IgD-negative memory B cell (primary cell): ENCODE data around the gene CCNY. TPM values are rescaled to one million over a fixed set of nuclear protein-coding genes. Genes with fewer than 3 reads are reported as not detected.
A peak's percentile ranks its signal among the peaks of the same experiment; 100 is the strongest.

Source experiments
- H3K27ac Mint-ChIP-seq, 3 donors: one replicate each; pipeline ENCODE4 v1.8.0; 2020 to 2022; ENCODE audit warnings: mild to moderate bottlenecking in 3 of 3, mixed read lengths in 3 of 3, moderate library complexity in 1 of 3
- H3K27me3 Mint-ChIP-seq: one replicate; pipeline ENCODE4 v1.8.0; 2021; ENCODE audit warnings: mixed read lengths
- H3K36me3 Mint-ChIP-seq: one replicate; pipeline ENCODE4 v1.8.0; 2020; ENCODE audit warnings: mild to moderate bottlenecking, mixed read lengths
- H3K4me1 Mint-ChIP-seq, 3 donors: one replicate each; pipeline ENCODE4 v1.8.0; 2020 to 2022; ENCODE audit warnings: mixed read lengths in 3 of 3, mild to moderate bottlenecking in 1 of 3
- H3K4me3 Mint-ChIP-seq, 4 donors: one replicate each; pipeline ENCODE4 v1.8.0; 2020 to 2022; ENCODE audit warnings: mild to moderate bottlenecking in 4 of 4, mixed read lengths in 4 of 4, moderate library complexity in 3 of 4
- H3K9me3 Mint-ChIP-seq, 3 donors: one replicate each; pipeline ENCODE4 v1.8.0; 2020 to 2021; ENCODE audit warnings: mixed read lengths in 3 of 3, mild to moderate bottlenecking in 1 of 3
- polyA plus RNA-seq: library from polyadenylated mRNA; unstranded; fragments of 300-500 nt; fragmentation: Illumina TruSeq; gene quantifications from one replicate; pipeline ENCODE4 v1.2.3, GENCODE V29; 2021

CCNY gene
- polyA plus RNA-seq, 1 donor from 2014 or later, result 8.3 TPM

DNA sequence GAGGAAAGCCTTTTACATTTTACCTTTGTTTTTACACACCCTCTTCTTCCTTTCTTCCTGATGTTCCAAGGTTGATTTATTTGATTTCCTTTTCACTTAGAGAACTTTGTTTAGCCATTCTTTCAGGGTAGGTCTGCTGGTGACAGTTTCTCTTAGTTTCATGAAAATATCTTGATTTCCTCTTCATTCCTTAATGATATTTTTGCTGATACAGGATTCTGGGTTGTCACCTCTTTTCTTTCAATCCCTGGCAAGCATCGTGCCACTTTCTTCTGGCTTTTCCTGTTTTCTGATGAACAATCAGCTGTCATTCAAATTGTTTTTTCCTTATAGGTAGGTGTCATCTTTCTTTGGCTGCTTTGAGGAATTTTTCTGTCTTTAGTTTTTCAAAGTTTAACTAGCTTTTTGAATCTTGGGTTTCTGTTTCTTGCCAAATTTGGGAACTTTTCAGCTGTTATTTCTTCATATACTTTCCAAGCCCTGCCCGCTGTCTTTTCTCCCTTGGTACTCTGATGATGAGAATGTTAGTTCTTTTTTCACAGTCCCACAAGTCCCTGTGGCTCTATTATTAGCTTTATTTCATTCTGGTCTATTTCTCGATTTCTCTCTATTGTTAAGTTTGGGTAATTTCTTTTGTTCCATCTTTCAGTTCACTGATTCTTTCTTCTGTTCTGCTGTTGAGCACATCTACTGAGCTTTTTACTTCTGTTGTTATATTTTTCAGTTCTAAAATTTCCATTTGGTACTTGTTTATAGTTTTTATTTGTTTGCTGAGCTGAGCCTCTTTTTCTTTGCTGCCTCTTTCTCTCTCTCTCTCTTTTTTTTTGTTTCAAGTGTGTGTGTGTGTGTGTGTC is 102.6 kb downstream of the CCNY start:
- Mint-ChIP-seq H3K4me3 (no peak overlapping the region), H3K27me3 (no peaks in the 10 kb centered on the region), H3K27ac (peak overlapping the region in 1 of 3 donors; percentile 50), H3K4me1 (peaks cover 7 to 16% (median 10%) of the 10 kb centered on the region in 3 donors), H3K9me3 (peaks cover 10 to 51% (median 18%) of the 10 kb centered on the region in 3 donors), H3K36me3 (peaks cover 17% of the 10 kb centered on the region)

DNA sequence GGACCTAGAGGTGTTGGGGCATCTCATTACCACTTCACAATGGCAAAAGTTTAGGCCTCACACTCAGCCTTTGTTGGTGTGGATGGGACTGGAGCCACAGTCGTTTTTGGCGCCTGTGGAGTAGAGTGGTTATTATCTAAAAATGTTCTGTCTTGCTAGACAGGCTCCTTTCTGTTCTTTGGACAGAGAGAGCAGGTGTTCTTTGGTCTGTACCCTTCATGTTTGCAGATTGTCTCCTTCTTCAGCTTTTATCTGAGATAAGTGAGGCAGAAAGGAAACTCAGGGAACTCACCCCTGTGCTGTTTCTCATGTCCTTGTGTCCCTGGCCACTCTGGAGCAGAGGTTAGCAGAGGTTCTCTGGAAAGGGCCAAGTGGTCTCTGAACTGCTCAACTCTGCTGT is 103.7 kb downstream of the CCNY start:
- H3K27ac Mint-ChIP-seq, result no peak overlapping the region
- peaks cover 21% of the 10 kb centered on the region for H3K36me3 Mint-ChIP-seq
- peaks cover 7 to 17% (median 12%) of the 10 kb centered on the region in 3 donors for H3K4me1 Mint-ChIP-seq

DNA sequence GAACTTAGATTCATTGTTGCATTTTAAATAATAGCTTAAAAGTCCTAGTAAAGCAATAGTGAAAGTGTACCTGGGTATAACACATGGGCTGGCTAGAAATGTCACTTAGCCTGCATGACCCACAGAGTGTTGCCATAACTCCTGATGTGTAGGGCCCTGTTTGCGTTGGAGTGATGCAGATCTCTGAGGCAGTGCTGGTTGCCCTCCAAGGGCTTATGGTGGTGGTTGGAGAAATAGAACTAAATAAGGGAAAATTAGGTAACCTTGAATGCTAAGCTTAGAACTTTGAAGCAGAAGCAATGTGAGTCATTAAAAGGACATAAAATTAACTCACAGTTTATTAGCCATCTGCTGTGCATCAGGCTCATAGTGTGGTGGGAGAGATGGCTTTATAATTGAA is 105.7 kb downstream of the CCNY start:
- peak overlapping the region in 1 of 4 donors; percentile 18 for H3K4me3 Mint-ChIP-seq
- no peaks in the 10 kb centered on the region for H3K27me3 Mint-ChIP-seq
- peaks cover 16% of the 10 kb centered on the region for H3K36me3 Mint-ChIP-seq
- peak overlapping the region in 1 of 3 donors; percentile 20 for H3K27ac Mint-ChIP-seq
- H3K4me1 Mint-ChIP-seq, result peaks cover 16 to 25% (median 17%) of the 10 kb centered on the region in 3 donors
- H3K9me3 Mint-ChIP-seq, result peaks cover 15 to 46% (median 22%) of the 10 kb centered on the region in 3 donors

More for the DNA sequence above, 103.7 kb downstream of the CCNY start:
- Mint-ChIP-seq H3K4me3 (no peak overlapping the region), H3K9me3 (peaks cover 14 to 57% (median 22%) of the 10 kb centered on the region in 3 donors), H3K27me3 (no peaks in the 10 kb centered on the region)

DNA sequence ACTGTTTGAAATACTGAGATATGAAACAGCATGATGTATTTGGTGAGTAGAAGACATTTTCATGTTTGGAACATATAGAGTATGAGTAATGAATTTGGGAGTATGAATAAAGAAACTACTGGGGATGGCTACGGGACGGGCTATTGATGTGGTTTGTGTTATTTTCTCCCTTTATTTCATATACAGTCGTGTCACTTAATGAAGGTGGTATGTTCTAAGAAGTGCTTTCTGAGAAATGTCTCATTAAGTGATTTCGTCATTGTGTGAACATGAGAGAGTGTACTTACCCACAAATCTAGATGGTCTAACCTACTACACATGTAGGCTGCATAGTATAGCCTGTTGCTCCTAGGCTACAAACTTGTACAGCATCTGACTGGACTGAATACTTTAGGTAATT is 106.3 kb downstream of the CCNY start:
- peaks cover 17 to 25% (median 18%) of the 10 kb centered on the region in 3 donors for H3K4me1 Mint-ChIP-seq
- no peaks in the 10 kb centered on the region for H3K27me3 Mint-ChIP-seq
- H3K4me3 Mint-ChIP-seq, result peak overlapping the region in 2 of 4 donors; percentile 11 to 18

DNA sequence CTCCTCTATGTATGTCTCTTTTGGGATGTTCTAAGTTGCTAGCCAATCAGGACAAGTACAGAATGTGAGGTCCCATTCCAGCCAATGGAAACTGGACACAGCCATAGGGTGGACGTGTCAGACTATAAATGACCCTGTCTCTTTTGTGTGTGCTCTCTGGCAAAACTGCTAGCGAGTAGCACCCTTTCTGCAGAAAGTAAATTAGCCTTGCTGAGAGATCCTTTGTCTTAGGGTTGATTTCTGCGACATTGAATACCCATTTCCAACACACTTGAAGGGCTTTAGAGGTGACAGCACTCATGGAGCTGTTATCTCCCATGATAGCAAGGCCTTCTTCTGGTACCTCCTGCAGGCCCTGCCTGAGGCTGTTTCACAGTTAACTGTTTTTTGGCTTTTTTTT is 107.5 kb downstream of the CCNY start:
- Mint-ChIP-seq H3K4me3 (no peak overlapping the region), H3K9me3 (peaks cover 15 to 37% (median 22%) of the 10 kb centered on the region in 3 donors), H3K4me1 (peaks cover 19 to 31% (median 29%) of the 10 kb centered on the region in 3 donors), H3K36me3 (peaks cover 16% of the 10 kb centered on the region), H3K27ac (no peak overlapping the region), H3K27me3 (peaks cover 1% of the 10 kb centered on the region)

More for the DNA sequence above, 106.3 kb downstream of the CCNY start:
- peak overlapping the region in 1 of 3 donors; percentile 20 for H3K27ac Mint-ChIP-seq
- peaks cover 16% of the 10 kb centered on the region for H3K36me3 Mint-ChIP-seq
- peaks cover 15 to 42% (median 22%) of the 10 kb centered on the region in 3 donors for H3K9me3 Mint-ChIP-seq

DNA sequence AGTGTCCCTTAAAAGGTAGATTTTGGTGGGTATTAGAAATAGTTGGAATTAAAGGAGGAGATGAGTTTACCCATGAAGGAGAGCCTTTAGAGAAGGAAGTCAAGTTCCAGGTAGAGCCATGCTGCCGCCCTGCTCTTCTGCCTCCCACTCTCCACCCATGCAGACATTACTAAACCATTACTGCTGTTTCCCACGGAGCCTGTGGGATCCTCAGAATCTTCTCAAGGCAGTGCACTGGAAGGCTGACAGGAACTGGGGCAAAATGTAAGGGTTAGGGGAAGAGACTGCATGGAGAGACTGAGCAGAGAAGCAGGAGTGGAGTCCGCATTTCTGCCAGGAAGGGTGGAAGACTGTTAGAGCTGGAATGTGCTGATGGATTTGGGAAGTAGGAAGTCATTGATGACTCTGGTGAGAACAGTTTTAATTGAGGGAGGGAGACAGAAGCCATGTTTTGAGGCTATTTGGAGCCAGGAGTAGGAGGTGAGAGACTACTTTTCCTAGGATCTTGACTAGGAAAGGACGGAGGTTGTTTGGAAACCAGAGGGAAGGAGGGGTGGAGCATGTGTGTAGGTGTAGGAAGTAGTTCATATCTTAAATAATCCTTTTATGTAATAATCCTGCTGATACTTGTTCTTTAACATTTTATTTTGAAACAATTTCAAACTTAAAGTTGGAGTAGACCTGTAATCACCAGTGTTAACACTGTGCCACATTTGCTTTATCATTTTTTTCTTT is 109.0 kb downstream of the CCNY start:
- Mint-ChIP-seq H3K4me3 (peak overlapping the region in 1 of 4 donors; percentile 69), H3K27me3 (peaks cover 1% of the 10 kb centered on the region), H3K27ac (no peak overlapping the region), H3K36me3 (peaks cover 13% of the 10 kb centered on the region), H3K9me3 (peaks cover 10 to 27% (median 19%) of the 10 kb centered on the region in 3 donors), H3K4me1 (peaks cover 25 to 45% (median 41%) of the 10 kb centered on the region in 3 donors)

DNA sequence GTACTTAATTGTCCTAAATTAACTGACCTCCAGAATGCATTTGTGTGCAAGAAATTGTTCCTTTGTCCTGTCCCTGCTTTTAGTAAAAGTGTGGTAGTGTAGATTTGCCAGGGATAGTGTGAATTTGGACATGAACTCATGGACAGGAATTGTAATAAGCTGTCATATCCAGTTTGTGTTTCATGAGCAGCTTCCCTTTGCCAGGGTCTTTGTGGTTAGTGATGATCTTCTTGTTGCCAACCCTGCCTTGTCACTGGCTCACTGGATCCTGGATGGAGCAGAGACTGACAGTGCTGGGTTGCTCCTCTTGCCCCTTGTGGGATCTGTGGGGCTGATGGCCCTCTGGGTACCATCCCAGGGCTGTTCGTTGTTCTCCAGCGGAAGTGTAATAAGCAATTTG is 110.1 kb downstream of the CCNY start:
- Mint-ChIP-seq H3K4me3 (no peak overlapping the region), H3K9me3 (peaks cover 10 to 24% (median 12%) of the 10 kb centered on the region in 3 donors), H3K27me3 (peaks cover 1% of the 10 kb centered on the region), H3K4me1 (peaks cover 35 to 54% (median 49%) of the 10 kb centered on the region in 3 donors), H3K36me3 (peaks cover 13% of the 10 kb centered on the region), H3K27ac (no peak overlapping the region)

DNA sequence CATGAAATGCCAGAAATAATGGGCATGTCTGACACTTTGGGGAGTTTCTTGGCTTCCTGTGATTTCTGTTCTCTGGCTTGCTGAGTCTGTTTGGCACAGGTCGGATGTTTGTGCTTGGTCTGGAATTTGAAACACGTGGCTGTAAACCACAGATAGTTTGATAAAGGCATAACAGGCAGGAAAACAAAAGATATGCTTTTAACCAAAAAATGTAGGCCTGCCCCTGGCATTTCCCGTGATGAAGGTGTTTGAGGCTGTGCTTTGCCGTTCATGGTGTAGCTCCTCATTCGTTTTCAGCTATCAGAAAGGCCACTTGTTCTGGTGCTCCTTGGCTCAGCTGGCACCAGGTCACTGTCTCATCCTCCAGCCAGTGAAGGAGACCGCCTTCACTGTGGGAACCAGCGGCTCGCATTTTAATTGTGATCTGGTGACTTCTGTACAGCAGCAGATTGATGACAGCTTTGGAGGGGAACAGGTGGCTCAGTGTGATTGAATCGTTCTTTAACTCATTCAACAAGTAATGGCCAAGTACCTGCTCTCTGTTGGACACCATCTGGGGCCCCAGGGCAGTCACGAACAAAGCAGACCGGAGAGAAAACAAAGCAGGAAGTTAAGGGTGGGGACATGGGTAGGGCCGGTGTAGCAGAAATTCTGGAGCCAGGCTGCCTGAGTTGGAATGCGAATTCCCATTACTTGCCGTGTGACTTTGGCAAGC is 111.5 kb downstream of the CCNY start:
- Mint-ChIP-seq H3K4me1 (peaks cover 38 to 62% (median 58%) of the 10 kb centered on the region in 3 donors), H3K4me3 (peak overlapping the region in 1 of 4 donors; percentile 9), H3K36me3 (peaks cover 9% of the 10 kb centered on the region)

DNA sequence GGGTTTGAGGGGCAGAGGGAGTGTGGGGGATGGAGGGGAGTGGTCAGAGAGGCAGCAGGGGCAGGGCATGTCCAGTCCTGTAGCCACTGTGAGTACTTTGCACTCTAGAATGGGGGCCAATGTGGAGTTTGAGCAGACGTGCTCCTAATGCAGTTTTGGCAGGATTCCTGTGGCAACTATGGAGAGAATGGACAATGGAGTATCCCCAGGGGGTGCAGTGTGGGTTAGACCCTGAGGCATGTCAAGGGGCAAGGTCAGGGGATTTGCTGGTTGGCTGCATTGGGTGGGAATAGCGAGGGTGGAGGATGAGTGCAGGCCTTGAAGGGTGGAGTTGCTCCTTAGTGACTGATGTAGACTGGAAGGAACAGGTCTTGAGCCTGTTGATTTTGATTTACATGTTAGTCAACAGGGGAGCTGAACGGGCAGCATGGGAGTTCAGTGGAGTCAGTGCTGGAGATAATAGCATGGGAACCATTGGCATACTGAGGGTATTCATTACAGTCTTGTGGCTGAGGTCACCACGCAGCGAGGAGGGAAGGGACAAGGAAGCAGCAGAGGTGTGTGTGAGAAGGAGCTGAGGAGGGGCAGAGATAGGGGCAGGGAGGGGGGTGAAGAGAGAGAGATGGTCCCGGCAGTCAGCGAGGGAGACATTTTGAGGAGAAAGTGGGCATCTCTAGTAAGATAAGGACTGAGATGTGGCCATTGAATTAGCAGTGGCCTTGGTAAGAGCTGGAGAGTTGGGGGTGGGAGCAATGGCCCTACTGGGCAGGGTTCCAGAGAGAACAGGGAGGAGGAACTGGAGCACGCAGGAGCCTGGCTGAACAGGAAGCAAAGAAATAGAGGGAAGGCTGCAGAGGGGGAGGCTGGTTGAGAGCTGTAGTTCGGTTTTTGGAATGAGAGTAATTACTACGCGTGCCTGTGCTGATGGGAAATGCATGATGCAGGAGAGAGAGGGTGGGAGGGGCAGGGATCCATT is 112.7 kb downstream of the CCNY start:
- Mint-ChIP-seq H3K9me3 (peaks cover 4 to 8% (median 6%) of the 10 kb centered on the region in 3 donors), H3K36me3 (peaks cover 8% of the 10 kb centered on the region), H3K27ac (peak overlapping the region in 1 of 3 donors; percentile 92), H3K4me3 (peak overlapping the region in 2 of 4 donors; percentile 72 to 81), H3K27me3 (peaks cover 1% of the 10 kb centered on the region), H3K4me1 (peaks cover 38 to 63% (median 58%) of the 10 kb centered on the region in 3 donors)

More for the DNA sequence above, 111.5 kb downstream of the CCNY start:
- Mint-ChIP-seq H3K27ac (peak overlapping the region in 2 of 3 donors; percentile 75 to 76), H3K27me3 (peaks cover 1% of the 10 kb centered on the region), H3K9me3 (peaks cover 10 to 13% (median 10%) of the 10 kb centered on the region in 3 donors)

DNA sequence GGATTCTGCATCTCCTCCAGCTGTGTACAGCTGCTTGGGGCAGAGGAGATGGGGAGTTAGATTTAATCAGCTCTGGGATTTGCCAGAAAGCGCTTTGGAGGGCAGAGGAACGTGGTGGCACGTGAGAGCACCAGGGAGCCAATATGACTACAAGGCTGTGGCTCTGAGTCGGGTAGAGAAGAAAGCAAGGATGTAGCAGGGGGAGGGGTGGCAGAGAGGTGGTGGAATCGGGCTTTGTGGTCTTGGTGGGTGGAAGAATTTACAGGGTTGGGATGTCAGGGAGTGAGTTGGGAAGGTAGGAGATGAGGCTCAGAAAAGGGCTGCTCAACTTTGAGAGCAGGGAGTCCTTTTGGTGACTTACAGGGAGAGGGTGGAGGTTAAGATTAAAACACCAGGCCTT is 113.6 kb downstream of the CCNY start:
- H3K9me3 Mint-ChIP-seq, result peaks cover under 1 to 4% (median under 1%) of the 10 kb centered on the region in 3 donors
- H3K4me1 Mint-ChIP-seq, result peaks cover 33 to 66% (median 54%) of the 10 kb centered on the region in 3 donors
- peaks cover 1% of the 10 kb centered on the region for H3K27me3 Mint-ChIP-seq
- peaks cover 5% of the 10 kb centered on the region for H3K36me3 Mint-ChIP-seq
- peak overlapping the region in 3 of 4 donors; percentile 7 to 77 (median 15) for H3K4me3 Mint-ChIP-seq
- H3K27ac Mint-ChIP-seq, result peak overlapping the region in 1 of 3 donors; percentile 77

DNA sequence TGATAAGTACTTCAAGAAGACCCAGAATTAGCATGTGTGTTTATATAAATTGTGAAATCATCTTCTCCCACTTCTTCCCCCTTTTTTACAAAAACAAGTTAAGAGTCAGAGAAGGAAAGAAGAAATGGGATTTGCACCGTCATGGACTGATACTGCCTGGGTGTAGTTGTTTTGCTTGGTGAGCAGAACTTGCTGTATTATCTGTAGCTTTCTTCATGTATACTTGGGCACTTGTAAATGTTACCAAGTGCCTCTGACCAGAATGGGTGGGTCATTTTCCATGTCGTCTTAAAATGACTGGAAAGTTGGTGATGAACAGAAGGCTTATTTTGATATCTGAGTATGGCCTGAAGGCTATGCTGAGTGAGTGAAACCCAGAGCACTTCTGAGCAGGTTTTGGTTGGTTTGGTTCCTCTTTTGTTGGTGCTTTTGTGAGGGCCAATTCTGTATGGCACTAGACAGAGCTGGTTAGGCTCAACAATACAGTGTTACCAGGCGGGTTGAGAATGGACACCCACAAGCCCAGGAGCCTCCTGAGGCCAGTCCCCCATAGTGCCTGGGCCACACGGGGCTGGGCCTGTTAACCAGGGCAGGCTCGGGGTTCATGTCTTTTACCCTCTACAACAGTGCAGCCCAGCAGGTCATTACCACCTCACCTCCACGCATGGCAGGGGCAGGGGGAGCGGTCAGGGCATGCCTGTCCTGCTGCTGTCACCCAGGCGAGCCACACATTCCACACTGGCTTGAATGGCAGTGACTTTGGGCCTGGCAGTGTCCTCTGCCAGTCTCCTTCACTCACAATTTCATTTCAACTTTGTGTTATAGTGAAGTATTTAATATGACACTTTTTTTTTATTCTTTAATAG is 115.1 kb downstream of the CCNY start:
- Mint-ChIP-seq H3K4me3 (peak overlapping the region in 2 of 4 donors; percentile 28 to 59), H3K27ac (peak overlapping the region; percentile 33 to 73 (median 67)), H3K36me3 (no peaks in the 10 kb centered on the region), H3K27me3 (peaks cover 1% of the 10 kb centered on the region), H3K4me1 (peaks cover 25 to 64% (median 46%) of the 10 kb centered on the region in 3 donors), H3K9me3 (no peaks in the 10 kb centered on the region)

DNA sequence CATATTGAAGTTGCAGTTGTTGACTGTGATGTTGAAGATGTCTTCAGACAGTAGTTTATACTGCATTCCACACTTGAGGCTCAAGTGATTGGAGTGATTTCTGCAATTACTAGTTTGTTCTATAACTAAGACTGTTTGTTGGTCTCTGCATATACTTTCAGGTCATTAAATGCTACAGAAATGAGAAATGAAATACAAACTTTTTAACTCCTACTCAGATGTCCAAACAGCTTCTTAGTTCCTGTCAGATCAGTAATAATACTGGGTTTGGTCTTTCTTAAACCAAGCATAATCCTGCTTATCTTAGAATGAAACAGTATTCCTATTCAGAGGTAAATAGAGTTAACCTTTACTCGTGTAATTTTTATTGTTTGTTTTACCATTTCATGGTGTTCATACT is 115.9 kb downstream of the CCNY start:
- Mint-ChIP-seq H3K36me3 (no peaks in the 10 kb centered on the region), H3K27ac (no peak overlapping the region), H3K9me3 (no peaks in the 10 kb centered on the region), H3K4me1 (peaks cover 25 to 67% (median 50%) of the 10 kb centered on the region in 3 donors), H3K27me3 (peaks cover 1% of the 10 kb centered on the region), H3K4me3 (peak overlapping the region in 2 of 4 donors; percentile 19 to 25)
